Heart left ventricle (tissue), 16 donors: Measurements from ENCODE around the gene PCNT. TPM values are rescaled to one million over a fixed set of nuclear protein-coding genes. Genes with fewer than 3 reads are reported as not detected.

Experiments used
- ATAC-seq, 4 donors: fragments of 200-7000 bp; cut with Tn5 transposase; one replicate each; pipeline ENCODE4 v1.9.1; 2020 to 2022; ENCODE audit warnings: moderate library complexity in 4 of 4, mild to moderate bottlenecking in 3 of 4, moderate number of reproducible peaks in 1 of 4
- DNase-seq, 5 donors: peaks; one replicate each; pipeline ENCODE4 v3.0.0-alpha.2; 2020
- H3K27ac ChIP-seq, 12 donors: fragments of 200-600 bp; sonication (generic) in 4 of 12; one replicate each; pipeline versions ENCODE4 v1.5.0 to v1.8.0; 2016 to 2022; ENCODE audit warnings: mild to moderate bottlenecking in 2 of 12
- H3K27me3 ChIP-seq, 9 donors: fragments of 200-600 bp; sonication (generic) in 2 of 9; one replicate each; pipeline versions ENCODE4 v1.5.1 to v1.8.0; 2016 to 2022; ENCODE audit warnings: mild to moderate bottlenecking in 3 of 9
- H3K36me3 ChIP-seq, 9 donors: fragments of 200-600 bp; sonication (generic) in 2 of 9; one replicate each; pipeline versions ENCODE4 v1.5.0 to v1.8.0; 2018 to 2022; ENCODE audit warnings: mild to moderate bottlenecking in 2 of 9
- H3K4me1 ChIP-seq, 12 donors: fragments of 200-600 bp; sonication (generic) in 4 of 12; one replicate each; pipeline versions ENCODE4 v1.5.0 to v1.8.0; 2016 to 2022; ENCODE audit warnings: mild to moderate bottlenecking in 3 of 12
- H3K4me3 ChIP-seq, 12 donors: fragments of 200-600 bp; sonication (generic) in 4 of 12; one replicate each; pipeline versions ENCODE4 v1.5.0 to v1.8.0; 2017 to 2022; ENCODE audit warnings: mild to moderate bottlenecking in 9 of 12, moderate library complexity in 4 of 12
- H3K9me3 ChIP-seq, 12 donors: fragments of 200-600 bp; sonication (generic) in 4 of 12; one replicate each; pipeline versions ENCODE4 v1.5.0 to v1.8.0; 2016 to 2022; ENCODE audit warnings: mild to moderate bottlenecking in 1 of 12
- POLR2A ChIP-seq, 2 donors: fragments of 450-650 bp; IDR thresholded peaks; one replicate each; pipeline ENCODE4 v1.6.1; 2017; ENCODE audit warnings: antibody characterized with exemption in 2 of 2, mild to moderate bottlenecking in 2 of 2, moderate library complexity in 2 of 2
- WGBS, 4 donors: extraction: QIAGEN DNeasy Blood & Tissue Kit in 2 of 4; methylation state at CpG; one replicate each; pipeline versions ENCODE4 v1.1.5 to v1.1.7; 2013 to 2018; 5-methylcytosine and 5-hydroxymethylcytosine counted together
- intact Hi-C, 10 donors: fragments of 100-400 bp; cut with DNase I; formaldehyde crosslinking; loops; one replicate each; pipeline versions ENCODE4 v1.11.1 to v1.14.2; 2022
- polyA plus RNA-seq, 2 donors: library from polyadenylated mRNA; stranded (reverse); fragments of 200-250 nt; gene quantifications; one replicate each; pipeline ENCODE4 v1.2.3, GENCODE V29; 2013
- total RNA-seq, 9 donors: library from RNA; depleted of rRNA in 2 of 9; stranded (reverse); fragments of >200 nt in 2 of 9; fragmentation: NEBNext Ultra II Directional in 3 of 9; extraction: Animal tissue kit (Norgen Biotek cat#: 25700) in 3 of 9; gene quantifications; one replicate each; pipeline versions ENCODE4 v1.1.0 to v1.2.4, GENCODE V29; 2016 to 2023
- TF ChIP-seq, protein P1 (sequence below), 12 donors: fragments of 200-600 bp; sonication (generic) in 4 of 12; IDR thresholded peaks; one replicate each; pipeline versions ENCODE4 v1.5.0 to v1.8.0; 2018 to 2022; ENCODE audit warnings: antibody characterized with exemption in 12 of 12, mild to moderate bottlenecking in 5 of 12
- donor health status: ischemic (EF 13 %, LVEDD 7.1; RV severe dilation, severe dysfunction).
- donor health status: healthy with polysubstance abuse.
- donor health status: DM: no; HTN: yes; CAD: no.
- donor health status: DM: no; HTN: no; CAD: no.
- donor health status: ischemic (EF 25% LVEDD 6.9; RV normal size, moderate dysfunction).
- donor health status: ischemic (EF 25% LVEDD 5.7; RV mildly dilated, moderate dysfunction).
- donor health status: healthy.
- donor health status: DM: yes; HTN: yes; CAD: no.
- donor health status: ischemic (EF 35%, LVEDD 5.7; RV mildly dilated, moderate dysfunction).
- donor health status: nonischemic (EF 11% LVEDD 7.7; RV severe dilation, severe dysfunction).
- donor health status: DM: yes; HTN: yes; CAD: no.
- donor health status: PGD.
- donor health status: ischemic (EF 29% LVEDD 5.4; RV normal size, mild dysfunction).
- donor health status: nonischemic (EF 23%, LVEDD 6.1; RV moderate dilation, normal function).

PCNT gene
- total and polyA plus RNA-seq, 11 donors, result 17.0 to 73.0 (median 36.7) TPM

DNA sequence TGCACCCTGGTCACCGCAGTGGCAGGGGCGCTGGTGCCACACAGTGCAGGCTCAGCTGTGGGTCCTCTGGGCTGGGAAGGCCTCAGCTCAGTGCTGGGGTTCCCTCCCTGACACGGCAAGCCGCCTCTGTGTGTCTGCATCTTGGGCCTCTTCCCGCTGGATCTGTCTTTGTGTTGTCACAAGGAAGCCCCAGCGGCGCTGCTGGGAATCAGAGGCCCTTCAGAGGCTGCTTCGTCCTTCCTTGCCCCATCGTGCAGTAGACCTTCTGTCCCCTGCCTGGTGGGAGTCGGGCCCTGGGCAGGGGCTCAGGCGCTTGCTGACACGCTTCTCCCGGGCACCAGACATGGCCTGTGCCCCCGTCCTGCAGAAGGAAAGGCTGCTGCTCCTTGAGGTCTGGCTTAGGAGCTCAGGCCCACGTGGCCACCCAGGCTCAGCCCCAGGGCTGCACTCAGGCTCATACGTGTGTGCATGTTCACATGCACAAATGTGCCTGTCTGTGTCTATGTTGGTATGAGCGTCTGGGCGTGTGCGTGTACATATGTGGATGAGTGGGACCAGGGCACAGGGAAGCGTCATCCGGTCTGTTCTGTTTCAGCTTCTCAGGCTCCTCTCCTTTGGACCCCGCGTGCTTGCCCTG lies 110.5 kb downstream of the PCNT start:
- H3K9me3 ChIP-seq, result no peaks in the 10 kb centered on the region
- peaks cover 0 to 10% (median 0%) of the 10 kb centered on the region in 12 donors for H3K4me1 ChIP-seq
- no peak overlapping the region for H3K27ac ChIP-seq
- WGBS, 4 donors, result 93 to 96% (median 96%) methylated on average over 16 to 23 of the region's 23 CpGs
- H3K4me3 ChIP-seq, result no peak overlapping the region
- TF ChIP-seq POLR2A (IDR thresholded peaks at IDR 0.05), result no peak
- TF ChIP-seq, protein P1, sequence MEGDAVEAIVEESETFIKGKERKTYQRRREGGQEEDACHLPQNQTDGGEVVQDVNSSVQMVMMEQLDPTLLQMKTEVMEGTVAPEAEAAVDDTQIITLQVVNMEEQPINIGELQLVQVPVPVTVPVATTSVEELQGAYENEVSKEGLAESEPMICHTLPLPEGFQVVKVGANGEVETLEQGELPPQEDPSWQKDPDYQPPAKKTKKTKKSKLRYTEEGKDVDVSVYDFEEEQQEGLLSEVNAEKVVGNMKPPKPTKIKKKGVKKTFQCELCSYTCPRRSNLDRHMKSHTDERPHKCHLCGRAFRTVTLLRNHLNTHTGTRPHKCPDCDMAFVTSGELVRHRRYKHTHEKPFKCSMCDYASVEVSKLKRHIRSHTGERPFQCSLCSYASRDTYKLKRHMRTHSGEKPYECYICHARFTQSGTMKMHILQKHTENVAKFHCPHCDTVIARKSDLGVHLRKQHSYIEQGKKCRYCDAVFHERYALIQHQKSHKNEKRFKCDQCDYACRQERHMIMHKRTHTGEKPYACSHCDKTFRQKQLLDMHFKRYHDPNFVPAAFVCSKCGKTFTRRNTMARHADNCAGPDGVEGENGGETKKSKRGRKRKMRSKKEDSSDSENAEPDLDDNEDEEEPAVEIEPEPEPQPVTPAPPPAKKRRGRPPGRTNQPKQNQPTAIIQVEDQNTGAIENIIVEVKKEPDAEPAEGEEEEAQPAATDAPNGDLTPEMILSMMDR (IDR thresholded peaks at IDR 0.05), result no peak
- intact Hi-C loops, result no loop called here
- peaks cover 2 to 94% (median 87%) of the 10 kb centered on the region in 9 donors for H3K36me3 ChIP-seq
- no peaks in the 10 kb centered on the region for H3K27me3 ChIP-seq
- ATAC-seq, result no peak
- DNase-seq, result peak in 1 of 5 donors; percentile 50

DNA sequence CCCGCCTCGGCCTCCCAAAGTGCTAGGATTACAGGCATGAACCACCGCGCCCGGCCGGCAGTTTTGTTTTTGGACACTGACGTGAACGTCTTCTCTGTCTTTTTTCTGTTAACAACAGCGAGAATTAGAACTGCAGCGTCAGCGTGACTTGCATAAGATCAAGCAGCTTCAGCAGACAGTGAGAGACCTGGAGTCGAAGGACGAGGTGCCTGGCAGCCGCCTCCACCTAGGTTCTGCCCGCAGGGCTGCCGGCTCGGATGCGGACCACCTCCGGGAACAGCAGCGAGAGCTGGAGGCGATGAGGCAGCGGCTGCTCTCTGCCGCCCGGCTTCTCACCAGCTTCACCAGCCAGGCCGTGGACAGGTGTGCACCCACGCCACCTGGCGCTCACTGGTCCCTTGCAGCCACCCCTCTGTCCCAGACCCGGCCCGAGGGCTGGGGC lies 111.9 kb downstream of the PCNT start:
- Histone ChIP-seq H3K9me3 (no peaks in the 10 kb centered on the region), H3K27ac (no peak overlapping the region), H3K4me1 (peaks cover 0 to 10% (median 0%) of the 10 kb centered on the region in 12 donors), H3K36me3 (peaks cover 2 to 97% (median 89%) of the 10 kb centered on the region in 9 donors), H3K27me3 (no peaks in the 10 kb centered on the region), H3K4me3 (no peak overlapping the region)
- ATAC-seq (no peak), DNase-seq (peak in 1 of 5 donors; percentile 53)
- intact Hi-C loops, result no loop called here
- WGBS, 4 donors, result 96 to 97% (median 96%) methylated on average over 29 of the region's 29 CpGs
- TF ChIP-seq POLR2A (IDR thresholded peaks at IDR 0.05), result no peak
- TF ChIP-seq, protein P1 (IDR thresholded peaks at IDR 0.05), result no peak

DNA sequence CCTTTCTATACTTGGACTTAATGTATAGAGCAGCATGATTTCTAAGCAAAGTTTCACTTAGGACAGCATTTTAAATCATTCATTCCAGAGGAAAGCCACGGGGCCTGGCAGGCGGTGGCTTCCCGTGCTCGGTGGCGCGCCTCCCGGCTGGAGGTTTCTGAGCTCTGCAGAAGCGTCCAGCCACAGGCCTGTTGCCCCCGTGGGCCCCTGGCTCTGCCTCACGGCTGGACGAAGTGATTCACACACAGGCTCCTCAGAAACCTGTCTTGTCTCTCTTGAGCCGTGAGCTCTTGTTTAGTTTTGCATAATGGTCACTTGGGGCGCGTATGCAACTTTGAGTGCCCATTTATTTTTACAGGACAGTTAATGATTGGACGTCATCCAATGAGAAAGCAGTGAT lies 112.7 kb downstream of the PCNT start:
- no peak for DNase-seq
- Histone ChIP-seq H3K27me3 (no peaks in the 10 kb centered on the region), H3K4me1 (peaks cover 0 to 10% (median 0%) of the 10 kb centered on the region in 12 donors), H3K36me3 (peaks cover 2 to 97% (median 89%) of the 10 kb centered on the region in 9 donors), H3K9me3 (no peaks in the 10 kb centered on the region), H3K4me3 (no peak overlapping the region), H3K27ac (no peak overlapping the region)
- TF ChIP-seq, protein P1 (IDR thresholded peaks at IDR 0.05), result no peak
- TF ChIP-seq POLR2A (IDR thresholded peaks at IDR 0.05), result no peak
- no peak for ATAC-seq
- intact Hi-C loops, result no loop called here
- 92 to 97% (median 94%) methylated on average over 15 of the region's 15 CpGs for WGBS, 4 donors

DNA sequence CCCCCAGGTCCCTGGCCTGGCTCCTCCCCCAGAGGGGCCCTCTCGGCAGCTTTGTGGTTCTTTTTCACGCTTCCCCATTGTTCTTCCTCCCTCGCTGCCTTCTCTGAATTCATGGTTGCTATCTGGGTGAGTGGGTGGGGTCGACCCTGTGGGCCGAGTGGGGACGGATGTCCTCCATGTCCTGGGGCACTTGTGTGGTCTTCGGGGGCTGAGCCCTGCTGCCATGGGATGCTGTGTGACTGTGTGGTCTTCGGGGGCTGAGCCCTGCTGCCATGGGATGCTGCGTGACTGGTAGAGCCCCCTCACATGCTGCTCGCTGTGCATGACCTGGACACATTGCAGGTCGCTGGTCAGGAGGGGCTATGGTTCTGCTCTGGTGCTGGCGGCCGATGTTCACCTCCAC lies 113.1 kb downstream of the PCNT start:
- TF ChIP-seq, protein P1 (IDR thresholded peaks at IDR 0.05), result no peak
- TF ChIP-seq POLR2A (IDR thresholded peaks at IDR 0.05), result no peak
- peak in 1 of 4 donors; percentile 7 for ATAC-seq
- Histone ChIP-seq H3K9me3 (no peaks in the 10 kb centered on the region), H3K4me3 (no peak overlapping the region), H3K4me1 (peaks cover 0 to 5% (median 0%) of the 10 kb centered on the region in 12 donors), H3K27ac (no peak overlapping the region), H3K36me3 (peaks cover 2 to 97% (median 89%) of the 10 kb centered on the region in 9 donors), H3K27me3 (no peaks in the 10 kb centered on the region)
- intact Hi-C loops, result no loop called here
- WGBS, 4 donors, result 75 to 92% (median 86%) methylated on average over 11 to 13 of the region's 13 CpGs
- no peak for DNase-seq
